Liver (tissue), 9 donors: ENCODE measurements around the gene TAS2R40. TPM values are rescaled to one million over a fixed set of nuclear protein-coding genes. Genes with fewer than 3 reads are reported as not detected.
"Not testable (repeated sequence)": the region's sequence is repeated elsewhere in the genome, so short reads cannot be mapped to it uniquely, and the experiment has no call there.

Experiments used
- DNase-seq: peaks from one replicate; pipeline ENCODE4 v3.0.0-alpha.2; 2017; ENCODE audit warnings: low spot score
- H3K27ac ChIP-seq, 2 donors: one replicate each; pipeline ENCODE4 v1.7.0; 2013; ENCODE audit warnings: inconsistent platforms in 2 of 2, low read length in 2 of 2, control low read depth in 1 of 2, low read depth in 1 of 2, mild to moderate bottlenecking in 1 of 2
- H3K27me3 ChIP-seq, 4 donors: one replicate each; pipeline versions ENCODE4 v1.6.1 to v1.7.0; 2013; ENCODE audit warnings: low read length in 3 of 4, inconsistent platforms in 1 of 4, mild to moderate bottlenecking in 1 of 4, moderate library complexity in 1 of 4; ENCODE audit not compliant: control insufficient read depth in 4 of 4, insufficient read depth in 4 of 4
- H3K36me3 ChIP-seq, 4 donors: one replicate each; pipeline versions ENCODE4 v1.6.1 to v1.7.0; 2013; ENCODE audit warnings: low read length in 3 of 4, mild to moderate bottlenecking in 3 of 4, low read depth in 1 of 4, moderate library complexity in 1 of 4; ENCODE audit not compliant: control insufficient read depth in 4 of 4, insufficient read depth in 3 of 4
- H3K4me1 ChIP-seq, 4 donors: one replicate each; pipeline versions ENCODE4 v1.6.1 to v1.7.0; 2013; ENCODE audit warnings: low read length in 3 of 4, mild to moderate bottlenecking in 3 of 4, moderate library complexity in 1 of 4; ENCODE audit not compliant: control insufficient read depth in 4 of 4, insufficient read depth in 4 of 4
- H3K4me3 ChIP-seq, 3 donors: one replicate each; pipeline versions ENCODE4 v1.6.1 to v1.7.0; 2013; ENCODE audit warnings: low read length in 3 of 3, control low read depth in 1 of 3, low read depth in 1 of 3, mild to moderate bottlenecking in 1 of 3
- H3K9ac ChIP-seq, 2 donors: one replicate each; pipeline ENCODE4 v1.7.0; 2013; ENCODE audit warnings: low read length in 2 of 2, mild to moderate bottlenecking in 2 of 2, moderate library complexity in 2 of 2, control low read depth in 1 of 2, low read depth in 1 of 2
- H3K9me3 ChIP-seq, 4 donors: one replicate each; pipeline versions ENCODE4 v1.6.1 to v1.7.0; 2013; ENCODE audit warnings: low read length in 3 of 4; ENCODE audit not compliant: control insufficient read depth in 4 of 4
- ATF3 ChIP-seq: IDR thresholded peaks from 2 replicates; pipeline ENCODE4 v1.6.1; 2016; ENCODE audit warnings: antibody characterized with exemption
- FOXA1 ChIP-seq: IDR thresholded peaks from 2 replicates; pipeline ENCODE4 v1.6.1; 2016; ENCODE audit warnings: antibody characterized with exemption
- GABPA ChIP-seq, 2 donors: IDR thresholded peaks in 1 of 2; conservative IDR thresholded peaks in 1 of 2; 2 replicates each; pipeline ENCODE4 v1.6.1; 2016; ENCODE audit warnings: antibody characterized with exemption in 2 of 2, mild to moderate bottlenecking in 1 of 2, moderate library complexity in 1 of 2
- NR2F2 ChIP-seq: IDR thresholded peaks from 2 replicates; pipeline ENCODE4 v1.6.1; 2016; ENCODE audit warnings: antibody characterized with exemption
- RXRA ChIP-seq, 2 donors: IDR thresholded peaks; 2 replicates each; pipeline ENCODE4 v1.6.1; 2017 to 2018; ENCODE audit warnings: antibody characterized with exemption in 2 of 2, mild to moderate bottlenecking in 1 of 2
- TAF1 ChIP-seq: conservative IDR thresholded peaks from 2 replicates; pipeline ENCODE4 v1.6.1; 2016; ENCODE audit warnings: antibody characterized with exemption, mild to moderate bottlenecking
- YY1 ChIP-seq: IDR thresholded peaks from 2 replicates; pipeline ENCODE4 v1.6.1; 2016; ENCODE audit warnings: antibody characterized with exemption, mild to moderate bottlenecking
- ZBTB33 ChIP-seq: IDR thresholded peaks from 2 replicates; pipeline ENCODE4 v1.6.1; 2016; ENCODE audit warnings: antibody characterized with exemption
- WGBS: extraction: QIAGEN DNeasy Blood & Tissue Kit; methylation state at CpG from one replicate; pipeline ENCODE4 v1.1.7; 2013; 5-methylcytosine and 5-hydroxymethylcytosine counted together
- polyA plus RNA-seq, 2 donors: library from polyadenylated mRNA; stranded (reverse) in 1 of 2; unstranded in 1 of 2; fragments of 200-250 nt in 1 of 2; fragments of >200 nt in 1 of 2; fragmentation: Nextera tagmentation in 1 of 2; extraction: Ambion mirVana in 1 of 2; gene quantifications; one replicate each; pipeline versions ENCODE4 v1.2.1 to v1.2.3, GENCODE V29; 2013 to 2015
- total RNA-seq, 2 donors: library from RNA; depleted of rRNA; stranded (reverse); fragments of >200 nt; gene quantifications; one replicate each; pipeline ENCODE4 v1.2.3, GENCODE V29; 2014
- TF ChIP-seq, protein P1 (sequence below): IDR thresholded peaks from 2 replicates; pipeline ENCODE4 v1.6.1; 2016; ENCODE audit warnings: antibody characterized with exemption, mild to moderate bottlenecking
- donor health status: healthy.
- donor health status: healthy.
- donor health status: healthy.
- donor health status: healthy.
- donor health status: healthy.

The TAS2R40 gene
- total and polyA plus RNA-seq, 4 donors = not detected

GRCh38 chr7:143177374-143178119 is 44.3 kb upstream of the TAS2R40 start (continued):
- TF ChIP-seq ZBTB33 (no peak), NR2F2 (no peak)

- DNase-seq, H3K9ac ChIP-seq, H3K9me3 ChIP-seq, H3K27me3 ChIP-seq, H3K4me1 ChIP-seq, H3K4me3 ChIP-seq, H3K36me3 ChIP-seq, H3K27ac ChIP-seq: not testable (repeated sequence)
- 77% methylated on average over 4 of the region's 4 CpGs for WGBS
These were observed 41.1 kb upstream of the TAS2R40 start for GRCh38 chr7:143180771-143181170.

- H3K4me3 ChIP-seq = no peak overlapping the region
- no peaks in the 10 kb centered on the region for H3K36me3 ChIP-seq
- no peak for DNase-seq
- no peaks in the 10 kb centered on the region for H3K27me3 ChIP-seq
- H3K27ac ChIP-seq = no peak overlapping the region
- no peaks in the 10 kb centered on the region for H3K4me1 ChIP-seq
- 81% methylated on average over 2 of the region's 2 CpGs for WGBS
- H3K9ac ChIP-seq = no peak overlapping the region
- peaks cover 0 to 8% (median 2%) of the 10 kb centered on the region in 4 donors for H3K9me3 ChIP-seq
- TF ChIP-seq, protein P1, sequence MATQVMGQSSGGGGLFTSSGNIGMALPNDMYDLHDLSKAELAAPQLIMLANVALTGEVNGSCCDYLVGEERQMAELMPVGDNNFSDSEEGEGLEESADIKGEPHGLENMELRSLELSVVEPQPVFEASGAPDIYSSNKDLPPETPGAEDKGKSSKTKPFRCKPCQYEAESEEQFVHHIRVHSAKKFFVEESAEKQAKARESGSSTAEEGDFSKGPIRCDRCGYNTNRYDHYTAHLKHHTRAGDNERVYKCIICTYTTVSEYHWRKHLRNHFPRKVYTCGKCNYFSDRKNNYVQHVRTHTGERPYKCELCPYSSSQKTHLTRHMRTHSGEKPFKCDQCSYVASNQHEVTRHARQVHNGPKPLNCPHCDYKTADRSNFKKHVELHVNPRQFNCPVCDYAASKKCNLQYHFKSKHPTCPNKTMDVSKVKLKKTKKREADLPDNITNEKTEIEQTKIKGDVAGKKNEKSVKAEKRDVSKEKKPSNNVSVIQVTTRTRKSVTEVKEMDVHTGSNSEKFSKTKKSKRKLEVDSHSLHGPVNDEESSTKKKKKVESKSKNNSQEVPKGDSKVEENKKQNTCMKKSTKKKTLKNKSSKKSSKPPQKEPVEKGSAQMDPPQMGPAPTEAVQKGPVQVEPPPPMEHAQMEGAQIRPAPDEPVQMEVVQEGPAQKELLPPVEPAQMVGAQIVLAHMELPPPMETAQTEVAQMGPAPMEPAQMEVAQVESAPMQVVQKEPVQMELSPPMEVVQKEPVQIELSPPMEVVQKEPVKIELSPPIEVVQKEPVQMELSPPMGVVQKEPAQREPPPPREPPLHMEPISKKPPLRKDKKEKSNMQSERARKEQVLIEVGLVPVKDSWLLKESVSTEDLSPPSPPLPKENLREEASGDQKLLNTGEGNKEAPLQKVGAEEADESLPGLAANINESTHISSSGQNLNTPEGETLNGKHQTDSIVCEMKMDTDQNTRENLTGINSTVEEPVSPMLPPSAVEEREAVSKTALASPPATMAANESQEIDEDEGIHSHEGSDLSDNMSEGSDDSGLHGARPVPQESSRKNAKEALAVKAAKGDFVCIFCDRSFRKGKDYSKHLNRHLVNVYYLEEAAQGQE = no peak
- TF ChIP-seq ZBTB33 (no peak), GABPA (IDR thresholded peaks at IDR 0.05 in 1 of 2, conservative IDR thresholded peaks at IDR 0.05 in 1 of 2) (no peak)
These were observed 40.5 kb upstream of the TAS2R40 start for GRCh38 chr7:143181349-143181748.

DNA sequence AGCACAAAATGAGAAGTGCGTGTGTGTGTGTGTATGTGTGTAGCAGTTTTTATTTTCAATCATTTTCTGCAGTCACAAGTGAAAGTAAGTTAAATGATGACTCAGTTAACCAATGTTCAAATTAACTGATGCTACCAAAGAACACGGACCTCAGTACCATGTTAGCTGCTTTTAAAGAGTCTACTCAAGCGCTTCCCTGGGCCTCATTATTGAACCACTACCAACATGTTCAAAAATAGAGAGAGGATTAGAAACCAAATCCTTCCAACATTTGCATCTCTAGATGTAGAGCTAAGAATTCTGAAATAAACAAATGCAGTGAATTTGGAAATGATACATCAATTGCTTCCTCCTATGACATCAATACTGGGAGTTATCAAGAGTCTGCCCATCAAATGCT is 38.8 kb upstream of the TAS2R40 start, which contains the start of gene TAS2R39:
TAS2R39 (plus strand) TSS at position 396 of the 400 bp plus-strand sequence; CDS start at position 396, 0 bp downstream.
- TF ChIP-seq ZBTB33 = no peak
- no peak for TF ChIP-seq TAF1
- TF ChIP-seq YY1 = no peak
- no peak for TF ChIP-seq FOXA1
- TF ChIP-seq NR2F2 = no peak
- no peak for TF ChIP-seq RXRA (IDR thresholded peaks at IDR 0.05)
- no peak for TF ChIP-seq ATF3
- TF ChIP-seq, protein P1 = no peak
- Histone ChIP-seq H3K9me3 (peaks cover 0 to 1% (median 0%) of the 10 kb centered on the region in 4 donors), H3K4me1 (no peaks in the 10 kb centered on the region), H3K4me3 (no peak within 1 kb of the TSS), H3K9ac (no peak within 1 kb of the TSS), H3K27ac (no peak within 1 kb of the TSS), H3K36me3 (no peaks in the 10 kb centered on the region), H3K27me3 (no peaks in the 10 kb centered on the region)
- no peak for DNase-seq
- WGBS = 86% methylated on average over 3 of the region's 3 CpGs
